ENCODE results near the gene ASCC3. TPM values are rescaled to one million over a fixed set of nuclear protein-coding genes. Genes with fewer than 3 reads are reported as not detected.

ASCC3 gene, protein sequence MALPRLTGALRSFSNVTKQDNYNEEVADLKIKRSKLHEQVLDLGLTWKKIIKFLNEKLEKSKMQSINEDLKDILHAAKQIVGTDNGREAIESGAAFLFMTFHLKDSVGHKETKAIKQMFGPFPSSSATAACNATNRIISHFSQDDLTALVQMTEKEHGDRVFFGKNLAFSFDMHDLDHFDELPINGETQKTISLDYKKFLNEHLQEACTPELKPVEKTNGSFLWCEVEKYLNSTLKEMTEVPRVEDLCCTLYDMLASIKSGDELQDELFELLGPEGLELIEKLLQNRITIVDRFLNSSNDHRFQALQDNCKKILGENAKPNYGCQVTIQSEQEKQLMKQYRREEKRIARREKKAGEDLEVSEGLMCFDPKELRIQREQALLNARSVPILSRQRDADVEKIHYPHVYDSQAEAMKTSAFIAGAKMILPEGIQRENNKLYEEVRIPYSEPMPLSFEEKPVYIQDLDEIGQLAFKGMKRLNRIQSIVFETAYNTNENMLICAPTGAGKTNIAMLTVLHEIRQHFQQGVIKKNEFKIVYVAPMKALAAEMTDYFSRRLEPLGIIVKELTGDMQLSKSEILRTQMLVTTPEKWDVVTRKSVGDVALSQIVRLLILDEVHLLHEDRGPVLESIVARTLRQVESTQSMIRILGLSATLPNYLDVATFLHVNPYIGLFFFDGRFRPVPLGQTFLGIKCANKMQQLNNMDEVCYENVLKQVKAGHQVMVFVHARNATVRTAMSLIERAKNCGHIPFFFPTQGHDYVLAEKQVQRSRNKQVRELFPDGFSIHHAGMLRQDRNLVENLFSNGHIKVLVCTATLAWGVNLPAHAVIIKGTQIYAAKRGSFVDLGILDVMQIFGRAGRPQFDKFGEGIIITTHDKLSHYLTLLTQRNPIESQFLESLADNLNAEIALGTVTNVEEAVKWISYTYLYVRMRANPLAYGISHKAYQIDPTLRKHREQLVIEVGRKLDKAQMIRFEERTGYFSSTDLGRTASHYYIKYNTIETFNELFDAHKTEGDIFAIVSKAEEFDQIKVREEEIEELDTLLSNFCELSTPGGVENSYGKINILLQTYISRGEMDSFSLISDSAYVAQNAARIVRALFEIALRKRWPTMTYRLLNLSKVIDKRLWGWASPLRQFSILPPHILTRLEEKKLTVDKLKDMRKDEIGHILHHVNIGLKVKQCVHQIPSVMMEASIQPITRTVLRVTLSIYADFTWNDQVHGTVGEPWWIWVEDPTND (N-terminal part only)
- total RNA-seq = 10 to 100 TPM; 19.6 to 32.7 TPM
- 10 to 100 TPM; 12.8 to 13.3 TPM for polyA plus RNA-seq

DNA sequence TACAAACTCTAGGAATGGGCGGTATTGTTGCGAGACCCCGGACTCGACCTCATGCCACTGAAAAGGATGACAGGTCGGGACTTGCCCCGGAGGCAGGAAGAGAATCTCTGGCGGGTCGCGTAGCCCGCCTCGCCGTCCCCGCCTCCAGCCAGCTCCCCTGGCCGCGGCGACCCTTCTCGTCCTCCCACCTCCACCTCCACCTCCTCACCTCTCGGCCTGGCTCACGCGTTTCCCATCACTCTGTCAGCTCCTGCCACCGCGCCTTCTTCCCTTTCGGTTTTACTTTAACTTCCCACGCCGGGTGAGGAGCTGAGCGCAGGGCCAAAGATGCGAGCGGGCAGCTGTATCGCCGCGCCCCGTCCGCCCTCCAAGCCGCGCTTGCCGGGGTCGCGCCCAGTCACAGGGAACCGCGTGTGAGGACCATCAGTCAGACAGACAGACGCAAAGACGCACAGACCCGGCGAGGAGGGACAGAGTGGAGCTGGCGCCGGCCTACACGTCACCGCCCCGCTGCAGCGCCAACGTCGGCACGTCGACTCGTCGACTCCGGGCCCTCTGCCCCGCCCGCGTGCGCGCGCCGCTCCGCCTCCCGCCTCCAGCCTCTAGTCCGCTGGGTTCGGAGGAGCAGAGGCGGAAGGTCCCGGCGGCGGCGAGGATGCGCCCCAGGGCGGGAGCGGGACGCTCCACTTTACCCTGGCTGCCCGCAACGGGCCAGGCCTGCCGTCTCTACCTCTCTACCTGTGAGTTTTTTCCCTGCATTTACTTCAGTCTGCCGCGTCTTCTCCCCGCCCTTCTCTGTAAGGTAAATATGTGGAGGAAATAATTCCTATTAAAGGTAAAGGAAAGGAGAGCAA lies at the start of gene ASCC3:
Gene ASCC3 (minus strand): TSS at position 477 of the 854 bp plus-strand sequence. CDS start 13,332 bp downstream, outside the sequence.
- H3K36me3 ChIP-seq (ENCODE audit: control insufficient read depth in 4 of 4, insufficient read depth in 3 of 4, low read depth in 1 of 4, low read length in 3 of 4) = no peaks in the 10 kb centered on the region
- H3K4me3 ChIP-seq (ENCODE audit: low read depth in 1 of 3, low read length in 3 of 3) = peak within 1 kb of the TSS; percentile 87 to 98 (median 91)
- under 1% methylated on average over 83 of the region's 83 CpGs for WGBS
- H3K9me3 ChIP-seq (ENCODE audit: control insufficient read depth in 4 of 4, low read length in 3 of 4) = no peaks in the 10 kb centered on the region
- H3K27ac ChIP-seq (ENCODE audit: low read depth in 1 of 2, low read length in 2 of 2) = peak within 1 kb of the TSS; percentile 94 to 98
- H3K9ac ChIP-seq (ENCODE audit: low read depth in 1 of 2, low read length in 2 of 2) = peak within 1 kb of the TSS; percentile 91 to 97
- TF ChIP-seq RAD21 (IDR thresholded peaks at IDR 0.05) = peak; percentile 12 to 44
- TF ChIP-seq TAF1 (conservative IDR thresholded peaks at IDR 0.05) = peak; percentile 58
- TF ChIP-seq NR2F2 (IDR thresholded peaks at IDR 0.05) = no peak
- no peaks in the 10 kb centered on the region for H3K27me3 ChIP-seq (ENCODE audit: control insufficient read depth in 4 of 4, insufficient read depth in 4 of 4, low read length in 3 of 4)
- H3K4me1 ChIP-seq (ENCODE audit: control insufficient read depth in 4 of 4, insufficient read depth in 4 of 4, low read length in 3 of 4) = peaks cover 1 to 18% (median 12%) of the 10 kb centered on the region in 4 donors
- DNase-seq (ENCODE audit: low spot score) = peak; percentile 94

DNA sequence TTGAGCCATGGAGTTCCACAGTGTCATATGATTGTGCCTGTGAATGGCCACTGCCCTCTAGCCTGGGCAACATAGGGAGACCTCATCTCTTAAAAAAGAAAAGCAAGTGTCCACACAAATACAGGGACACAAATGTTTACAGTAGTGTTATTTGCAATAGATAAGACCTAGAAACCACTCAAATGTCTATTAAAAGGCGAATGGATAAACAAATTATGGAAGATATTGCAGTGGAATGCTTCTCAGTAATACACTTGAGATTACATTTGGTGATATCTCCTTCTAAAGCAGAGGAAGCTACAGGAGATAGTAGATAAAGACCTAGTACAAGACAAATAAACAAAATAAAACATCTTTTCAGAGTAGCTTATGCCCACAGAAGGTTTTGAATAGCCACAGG lies 44.6 kb upstream of the ASCC3 start:
- H3K9me3 ChIP-seq (ENCODE audit: control insufficient read depth in 4 of 4, low read length in 3 of 4) = no peaks in the 10 kb centered on the region
- H3K36me3 ChIP-seq (ENCODE audit: control insufficient read depth in 4 of 4, insufficient read depth in 3 of 4, low read depth in 1 of 4, low read length in 3 of 4) = no peaks in the 10 kb centered on the region
- 81% methylated on average over 1 of the region's 1 CpG for WGBS
- DNase-seq (ENCODE audit: low spot score) = no peak
- TF ChIP-seq, protein P1, sequence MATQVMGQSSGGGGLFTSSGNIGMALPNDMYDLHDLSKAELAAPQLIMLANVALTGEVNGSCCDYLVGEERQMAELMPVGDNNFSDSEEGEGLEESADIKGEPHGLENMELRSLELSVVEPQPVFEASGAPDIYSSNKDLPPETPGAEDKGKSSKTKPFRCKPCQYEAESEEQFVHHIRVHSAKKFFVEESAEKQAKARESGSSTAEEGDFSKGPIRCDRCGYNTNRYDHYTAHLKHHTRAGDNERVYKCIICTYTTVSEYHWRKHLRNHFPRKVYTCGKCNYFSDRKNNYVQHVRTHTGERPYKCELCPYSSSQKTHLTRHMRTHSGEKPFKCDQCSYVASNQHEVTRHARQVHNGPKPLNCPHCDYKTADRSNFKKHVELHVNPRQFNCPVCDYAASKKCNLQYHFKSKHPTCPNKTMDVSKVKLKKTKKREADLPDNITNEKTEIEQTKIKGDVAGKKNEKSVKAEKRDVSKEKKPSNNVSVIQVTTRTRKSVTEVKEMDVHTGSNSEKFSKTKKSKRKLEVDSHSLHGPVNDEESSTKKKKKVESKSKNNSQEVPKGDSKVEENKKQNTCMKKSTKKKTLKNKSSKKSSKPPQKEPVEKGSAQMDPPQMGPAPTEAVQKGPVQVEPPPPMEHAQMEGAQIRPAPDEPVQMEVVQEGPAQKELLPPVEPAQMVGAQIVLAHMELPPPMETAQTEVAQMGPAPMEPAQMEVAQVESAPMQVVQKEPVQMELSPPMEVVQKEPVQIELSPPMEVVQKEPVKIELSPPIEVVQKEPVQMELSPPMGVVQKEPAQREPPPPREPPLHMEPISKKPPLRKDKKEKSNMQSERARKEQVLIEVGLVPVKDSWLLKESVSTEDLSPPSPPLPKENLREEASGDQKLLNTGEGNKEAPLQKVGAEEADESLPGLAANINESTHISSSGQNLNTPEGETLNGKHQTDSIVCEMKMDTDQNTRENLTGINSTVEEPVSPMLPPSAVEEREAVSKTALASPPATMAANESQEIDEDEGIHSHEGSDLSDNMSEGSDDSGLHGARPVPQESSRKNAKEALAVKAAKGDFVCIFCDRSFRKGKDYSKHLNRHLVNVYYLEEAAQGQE (IDR thresholded peaks at IDR 0.05) = no peak
- no peak for TF ChIP-seq RAD21 (IDR thresholded peaks at IDR 0.05)
- no peak for TF ChIP-seq YY1 (IDR thresholded peaks at IDR 0.05)
- no peak for TF ChIP-seq GABPA (IDR thresholded peaks at IDR 0.05 in 1 of 2, conservative IDR thresholded peaks at IDR 0.05 in 1 of 2)
- TF ChIP-seq FOXA2 (IDR thresholded peaks at IDR 0.05) = no peak
- no peak for TF ChIP-seq HNF4A (conservative IDR thresholded peaks at IDR 0.05)
- no peaks in the 10 kb centered on the region for H3K27me3 ChIP-seq (ENCODE audit: control insufficient read depth in 4 of 4, insufficient read depth in 4 of 4, low read length in 3 of 4)
- H3K4me1 ChIP-seq (ENCODE audit: control insufficient read depth in 4 of 4, insufficient read depth in 4 of 4, low read length in 3 of 4) = no peaks in the 10 kb centered on the region
- H3K27ac ChIP-seq (ENCODE audit: low read depth in 1 of 2, low read length in 2 of 2) = no peak overlapping the region
- H3K9ac ChIP-seq (ENCODE audit: low read depth in 1 of 2, low read length in 2 of 2) = no peak overlapping the region
- H3K4me3 ChIP-seq (ENCODE audit: low read depth in 1 of 3, low read length in 3 of 3) = no peak overlapping the region

All from liver (tissue), 9 donors.